ENCODE data around the gene HPCA. TPM values are rescaled to one million over a fixed set of nuclear protein-coding genes. Genes with fewer than 3 reads are reported as not detected.

The HPCA gene
- total RNA-seq, 1 donor from 2014 or later = not detected

DNA sequence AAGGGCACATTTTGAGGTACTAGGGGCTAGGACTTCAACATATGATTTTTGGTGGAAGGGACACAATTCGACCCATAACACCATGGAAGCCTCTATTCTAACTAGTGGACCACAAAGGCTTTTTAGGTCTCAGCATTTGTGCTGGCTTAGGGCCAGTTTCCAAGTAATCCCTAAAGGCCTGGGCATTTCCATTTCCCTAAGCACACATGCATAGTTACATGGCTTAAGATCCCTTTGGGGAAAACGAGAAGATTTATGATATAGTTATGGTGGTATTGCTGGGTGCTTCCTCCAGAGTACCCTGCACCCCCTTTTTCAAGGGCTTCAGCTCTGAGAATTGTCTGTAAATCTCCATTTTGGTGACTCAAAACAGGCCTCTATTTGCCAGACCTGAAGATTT, 43.1 kb downstream of the HPCA start:
- Mint-ChIP-seq H3K9me3 (ENCODE audit: unreplicated experiment) (no peaks in the 10 kb centered on the region), H3K27ac (ENCODE audit: unreplicated experiment) (no peak overlapping the region), H3K27me3 (ENCODE audit: unreplicated experiment) (peaks cover 16% of the 10 kb centered on the region), H3K4me1 (ENCODE audit: unreplicated experiment) (peaks cover 24% of the 10 kb centered on the region), H3K36me3 (ENCODE audit: low read depth, unreplicated experiment) (no peaks in the 10 kb centered on the region), H3K4me3 (ENCODE audit: unreplicated experiment) (no peak overlapping the region)
- TF ChIP-seq, protein P1, sequence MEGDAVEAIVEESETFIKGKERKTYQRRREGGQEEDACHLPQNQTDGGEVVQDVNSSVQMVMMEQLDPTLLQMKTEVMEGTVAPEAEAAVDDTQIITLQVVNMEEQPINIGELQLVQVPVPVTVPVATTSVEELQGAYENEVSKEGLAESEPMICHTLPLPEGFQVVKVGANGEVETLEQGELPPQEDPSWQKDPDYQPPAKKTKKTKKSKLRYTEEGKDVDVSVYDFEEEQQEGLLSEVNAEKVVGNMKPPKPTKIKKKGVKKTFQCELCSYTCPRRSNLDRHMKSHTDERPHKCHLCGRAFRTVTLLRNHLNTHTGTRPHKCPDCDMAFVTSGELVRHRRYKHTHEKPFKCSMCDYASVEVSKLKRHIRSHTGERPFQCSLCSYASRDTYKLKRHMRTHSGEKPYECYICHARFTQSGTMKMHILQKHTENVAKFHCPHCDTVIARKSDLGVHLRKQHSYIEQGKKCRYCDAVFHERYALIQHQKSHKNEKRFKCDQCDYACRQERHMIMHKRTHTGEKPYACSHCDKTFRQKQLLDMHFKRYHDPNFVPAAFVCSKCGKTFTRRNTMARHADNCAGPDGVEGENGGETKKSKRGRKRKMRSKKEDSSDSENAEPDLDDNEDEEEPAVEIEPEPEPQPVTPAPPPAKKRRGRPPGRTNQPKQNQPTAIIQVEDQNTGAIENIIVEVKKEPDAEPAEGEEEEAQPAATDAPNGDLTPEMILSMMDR (IDR thresholded peaks at IDR 0.05; ENCODE audit: unreplicated experiment) = no peak
- DNase-seq (ENCODE audit: low spot score) = no peak

DNA sequence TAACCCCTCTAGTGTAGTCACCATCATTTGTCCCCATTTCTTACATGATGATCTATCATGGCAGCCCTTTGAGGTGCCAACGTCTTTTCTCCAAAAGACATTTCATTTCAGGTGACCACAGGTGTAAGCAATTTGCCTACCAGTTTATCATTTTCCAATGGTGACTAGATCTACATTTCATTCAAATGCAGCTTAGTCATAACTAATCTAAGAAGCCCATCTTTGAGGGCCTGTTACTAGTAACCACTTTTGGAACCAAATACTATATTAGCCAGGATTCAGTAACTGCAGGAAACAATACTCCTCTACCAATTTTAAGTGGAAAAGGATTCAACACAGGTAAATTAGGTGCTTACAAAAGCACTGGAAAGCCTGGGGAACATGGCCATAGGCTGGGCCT, 45.5 kb downstream of the HPCA start:
- Mint-ChIP-seq H3K27ac (ENCODE audit: unreplicated experiment) (no peak overlapping the region), H3K27me3 (ENCODE audit: unreplicated experiment) (peaks cover 1% of the 10 kb centered on the region), H3K4me3 (ENCODE audit: unreplicated experiment) (no peak overlapping the region), H3K36me3 (ENCODE audit: low read depth, unreplicated experiment) (peaks cover 1% of the 10 kb centered on the region), H3K9me3 (ENCODE audit: unreplicated experiment) (no peaks in the 10 kb centered on the region), H3K4me1 (ENCODE audit: unreplicated experiment) (peaks cover 8% of the 10 kb centered on the region)
- TF ChIP-seq, protein P1 (IDR thresholded peaks at IDR 0.05; ENCODE audit: unreplicated experiment) = no peak
- no peak for DNase-seq (ENCODE audit: low spot score)

DNA sequence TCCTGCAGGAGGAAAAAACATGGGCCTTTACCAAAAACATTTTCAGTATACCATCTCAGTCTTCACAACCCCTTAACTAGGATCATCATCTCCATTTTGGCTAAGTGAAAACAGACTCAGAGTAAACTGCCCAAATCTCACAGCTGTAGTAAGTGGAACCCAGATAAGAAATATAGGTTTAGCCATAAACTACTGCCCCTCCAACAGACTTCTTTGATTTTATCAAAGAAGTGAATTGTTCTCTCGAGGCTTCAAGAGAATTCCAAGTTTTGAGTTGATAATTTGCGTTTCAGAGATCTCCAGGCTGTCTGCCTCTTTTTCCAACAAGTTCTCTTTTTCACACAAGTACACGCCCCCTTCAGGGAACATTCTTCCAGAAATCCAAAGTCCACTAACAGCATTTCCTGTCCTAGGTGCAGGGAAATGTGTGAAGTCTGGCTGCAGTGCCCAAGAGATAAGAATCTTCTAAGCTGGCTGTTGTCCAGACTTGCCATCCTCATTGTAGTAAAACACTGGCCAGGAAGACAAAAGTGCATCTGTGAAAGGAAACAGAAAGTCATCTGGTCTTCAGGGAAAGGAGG, 47.5 kb downstream of the HPCA start:
- peaks cover 12% of the 10 kb centered on the region for H3K4me1 Mint-ChIP-seq (ENCODE audit: unreplicated experiment)
- no peak overlapping the region for H3K4me3 Mint-ChIP-seq (ENCODE audit: unreplicated experiment)
- TF ChIP-seq, protein P1 (IDR thresholded peaks at IDR 0.05; ENCODE audit: unreplicated experiment) = peak; percentile 66
- peak; percentile 47 for DNase-seq (ENCODE audit: low spot score)
- H3K27ac Mint-ChIP-seq (ENCODE audit: unreplicated experiment) = peak overlapping the region; percentile 62
- peaks cover 12% of the 10 kb centered on the region for H3K36me3 Mint-ChIP-seq (ENCODE audit: low read depth, unreplicated experiment)
- H3K9me3 Mint-ChIP-seq (ENCODE audit: unreplicated experiment) = no peaks in the 10 kb centered on the region
- H3K27me3 Mint-ChIP-seq (ENCODE audit: unreplicated experiment) = peaks cover 1% of the 10 kb centered on the region

DNA sequence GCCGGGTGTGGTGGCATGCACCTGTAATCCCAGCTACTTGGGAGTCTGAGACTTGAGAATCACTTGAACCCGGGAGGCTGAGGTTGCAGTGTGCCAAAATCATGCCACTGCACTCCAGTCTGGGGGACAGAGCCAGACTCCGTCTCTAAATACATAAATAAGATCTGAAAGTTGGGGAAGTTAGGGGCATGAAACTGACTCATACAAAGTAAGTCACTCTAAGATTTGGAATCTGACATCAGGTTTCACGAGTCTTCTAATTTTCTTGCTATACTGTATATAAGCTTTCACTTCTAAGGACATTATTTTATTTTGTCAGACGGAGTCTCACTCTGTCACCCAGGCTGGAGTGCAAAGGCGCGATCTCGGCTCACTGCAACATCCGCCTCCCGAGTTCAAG, 48.2 kb downstream of the HPCA start:
- Mint-ChIP-seq H3K9me3 (ENCODE audit: unreplicated experiment) (no peaks in the 10 kb centered on the region), H3K27ac (ENCODE audit: unreplicated experiment) (no peak overlapping the region), H3K36me3 (ENCODE audit: low read depth, unreplicated experiment) (peaks cover 15% of the 10 kb centered on the region), H3K4me3 (ENCODE audit: unreplicated experiment) (no peak overlapping the region), H3K27me3 (ENCODE audit: unreplicated experiment) (peaks cover 1% of the 10 kb centered on the region), H3K4me1 (ENCODE audit: unreplicated experiment) (peaks cover 17% of the 10 kb centered on the region)
- TF ChIP-seq, protein P1 (IDR thresholded peaks at IDR 0.05; ENCODE audit: unreplicated experiment) = no peak
- no peak for DNase-seq (ENCODE audit: low spot score)

DNA sequence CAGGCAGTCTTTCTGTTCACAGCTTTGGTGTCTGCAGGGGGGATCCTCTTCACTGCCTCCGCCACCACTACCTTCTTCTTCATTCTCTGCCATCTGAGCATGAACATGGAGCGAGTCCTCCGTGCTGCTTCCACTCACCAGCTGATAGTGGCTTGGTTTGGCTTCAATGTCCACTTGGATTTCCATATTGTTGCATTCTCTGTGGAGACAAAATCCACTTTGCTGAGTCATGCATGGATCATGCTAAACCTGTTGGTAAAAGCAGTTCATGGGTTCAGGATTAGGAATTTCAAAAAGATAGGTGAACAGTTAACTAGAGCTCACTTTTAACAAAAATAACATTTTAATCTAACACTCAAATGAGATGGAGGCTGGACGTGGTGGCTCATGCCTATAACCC, 50.8 kb downstream of the HPCA start:
- no peak overlapping the region for H3K27ac Mint-ChIP-seq (ENCODE audit: unreplicated experiment)
- no peak for DNase-seq (ENCODE audit: low spot score)
- H3K36me3 Mint-ChIP-seq (ENCODE audit: low read depth, unreplicated experiment) = peaks cover 24% of the 10 kb centered on the region
- H3K9me3 Mint-ChIP-seq (ENCODE audit: unreplicated experiment) = no peaks in the 10 kb centered on the region
- peaks cover 1% of the 10 kb centered on the region for H3K27me3 Mint-ChIP-seq (ENCODE audit: unreplicated experiment)
- H3K4me1 Mint-ChIP-seq (ENCODE audit: unreplicated experiment) = peaks cover 18% of the 10 kb centered on the region
- peak overlapping the region; percentile 59 for H3K4me3 Mint-ChIP-seq (ENCODE audit: unreplicated experiment)
- TF ChIP-seq, protein P1 (IDR thresholded peaks at IDR 0.05; ENCODE audit: unreplicated experiment) = no peak
